Peyer's patch (tissue), 4 donors: Measurements from ENCODE around the gene FAM20C. TPM values are rescaled to one million over a fixed set of nuclear protein-coding genes. Genes with fewer than 3 reads are reported as not detected.
"Not testable (repeated sequence)": the region's sequence is repeated elsewhere in the genome, so short reads cannot be mapped to it uniquely, and the experiment has no call there.

ENCODE experiments used
- DNase-seq, 3 donors: peaks; one replicate each; pipeline ENCODE4 v3.0.0-alpha.2; 2017 to 2019
- H3K27ac ChIP-seq, 4 donors: fragments of 200-600 bp; sonication (generic); one replicate each; pipeline ENCODE4 v1.5.1; 2016 to 2019
- H3K27me3 ChIP-seq, 2 donors: fragments of 200-600 bp; sonication (generic); one replicate each; pipeline ENCODE4 v1.5.1; 2019
- H3K36me3 ChIP-seq, 3 donors: fragments of 200-600 bp; sonication (generic); one replicate each; pipeline ENCODE4 v1.5.1; 2016 to 2019
- H3K4me1 ChIP-seq, 4 donors: fragments of 200-600 bp; sonication (generic); one replicate each; pipeline ENCODE4 v1.5.1; 2016 to 2019
- H3K4me3 ChIP-seq, 4 donors: fragments of 200-600 bp; sonication (generic); 1 replicate in 3 of 4; 2 replicates in 1 of 4; pipeline ENCODE4 v1.5.1; 2016 to 2019; ENCODE audit warnings: mild to moderate bottlenecking in 1 of 4
- H3K9me3 ChIP-seq, 4 donors: fragments of 200-600 bp; sonication (generic); one replicate each; pipeline ENCODE4 v1.5.1; 2016 to 2019; ENCODE audit warnings: mild to moderate bottlenecking in 1 of 4
- CTCF ChIP-seq, 6 experiments: fragments of 450-650 bp in 4 of 6; fragments of 200-600 bp in 2 of 6; sonication (generic) in 1 of 6; IDR thresholded peaks; one replicate each; pipeline ENCODE4 v1.5.1; 2017 to 2019; ENCODE audit warnings: antibody characterized with exemption in 6 of 6, mild to moderate bottlenecking in 3 of 6, moderate library complexity in 1 of 6
- POLR2A ChIP-seq, 2 donors: fragments of 450-650 bp; IDR thresholded peaks; one replicate each; pipeline ENCODE4 v1.5.1; 2017; ENCODE audit warnings: antibody characterized with exemption in 2 of 2, mild to moderate bottlenecking in 2 of 2, moderate library complexity in 2 of 2
- total RNA-seq, 4 donors: library from RNA; depleted of rRNA; stranded (reverse); fragments of >200 nt; gene quantifications; one replicate each; pipeline ENCODE4 v1.1.0, GENCODE V29; 2016

FAM20C gene
- total RNA-seq, 4 donors from 2014 or later, result 46.4 to 66.0 (median 53.8) TPM

DNA sequence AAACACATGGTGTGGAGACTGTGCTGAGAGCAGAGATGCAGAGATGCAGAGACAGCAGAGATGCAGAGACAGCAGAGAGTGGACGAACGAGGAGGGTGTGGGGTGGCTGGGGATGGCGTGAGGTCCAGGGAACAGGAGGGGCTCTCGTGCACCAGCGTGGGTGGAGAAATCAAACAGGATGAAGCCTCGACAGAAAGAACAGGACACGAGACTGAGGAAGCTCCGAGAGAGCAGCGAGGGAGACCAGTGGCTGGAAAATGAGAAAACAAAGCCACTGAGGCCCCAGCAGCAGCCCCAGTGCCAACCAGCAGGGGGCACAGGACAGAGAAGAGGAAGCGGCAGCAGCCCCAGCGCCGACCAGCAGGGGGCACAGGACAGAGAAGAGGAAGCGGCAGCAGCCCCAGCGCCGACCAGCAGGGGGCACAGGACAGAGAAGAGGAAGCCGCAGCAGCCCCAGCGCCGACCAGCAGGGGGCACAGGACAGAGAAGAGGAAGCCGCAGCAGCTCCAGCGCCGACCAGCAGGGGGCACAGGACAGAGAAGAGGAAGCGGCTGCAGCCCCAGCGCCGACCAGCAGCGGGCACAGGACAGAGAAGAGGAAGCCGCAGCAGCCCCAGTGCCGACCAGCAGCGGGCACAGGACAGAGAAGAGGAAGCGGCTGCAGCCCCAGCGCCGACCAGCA is 70.4 kb downstream of the FAM20C start:
- DNase-seq, result peak in 1 of 3 donors; percentile 21
- H3K27ac ChIP-seq, H3K4me3 ChIP-seq, H3K4me1 ChIP-seq, H3K27me3 ChIP-seq: not testable (repeated sequence)
- TF ChIP-seq CTCF (IDR thresholded peaks at IDR 0.05), result peak in 2 of 6 experiments; percentile 22 to 50
- H3K36me3 ChIP-seq, result peaks cover 0 to 30% (median 6%) of the 10 kb centered on the region in 3 donors
- peaks cover 0 to 15% (median 4%) of the 10 kb centered on the region in 4 donors for H3K9me3 ChIP-seq

DNA sequence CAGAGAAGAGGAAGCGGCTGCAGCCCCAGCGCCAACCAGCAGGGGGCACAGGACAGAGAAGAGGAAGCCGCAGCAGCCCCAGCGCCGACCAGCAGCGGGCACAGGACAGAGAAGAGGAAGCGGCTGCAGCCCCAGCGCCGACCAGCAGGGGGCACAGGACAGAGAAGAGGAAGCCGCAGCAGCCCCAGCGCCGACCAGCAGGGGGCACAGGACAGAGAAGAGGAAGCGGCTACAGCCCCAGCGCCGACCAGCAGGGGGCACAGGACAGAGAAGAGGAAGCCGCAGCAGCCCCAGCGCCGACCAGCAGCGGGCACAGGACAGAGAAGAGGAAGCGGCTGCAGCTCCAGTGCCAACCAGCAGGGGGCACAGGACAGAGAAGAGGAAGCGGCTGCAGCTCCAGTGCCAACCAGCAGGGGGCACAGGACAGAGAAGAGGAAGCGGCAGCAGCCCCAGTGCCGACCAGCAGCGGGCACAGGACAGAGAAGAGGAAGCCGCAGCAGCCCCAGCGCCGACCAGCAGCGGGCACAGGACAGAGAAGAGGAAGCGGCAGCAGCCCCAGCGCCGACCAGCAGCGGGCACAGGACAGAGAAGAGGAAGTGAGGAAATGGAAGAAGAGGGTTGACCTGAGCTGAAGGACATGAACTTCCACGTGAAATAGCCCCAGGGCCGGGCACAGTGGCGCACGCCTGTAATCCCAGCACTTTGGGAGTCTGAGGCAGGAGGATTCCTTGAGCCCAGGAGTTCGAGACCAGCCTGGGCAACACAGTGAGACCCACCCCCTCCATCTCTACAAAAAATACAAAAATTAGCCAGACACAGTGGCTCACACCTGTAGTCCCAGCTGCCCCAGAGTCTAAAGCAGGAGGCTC is 71.3 kb downstream of the FAM20C start:
- Histone ChIP-seq H3K9me3 (peaks cover 0 to 15% (median 4%) of the 10 kb centered on the region in 4 donors), H3K36me3 (peaks cover 0 to 26% (median 6%) of the 10 kb centered on the region in 3 donors)
- H3K27me3 ChIP-seq, H3K27ac ChIP-seq, H3K4me1 ChIP-seq, H3K4me3 ChIP-seq: not testable (repeated sequence)
- peak in 1 of 3 donors; percentile 48 for DNase-seq
- peak in 3 of 6 experiments; percentile 27 to 59 (median 39) for TF ChIP-seq CTCF (IDR thresholded peaks at IDR 0.05)

GRCh38 chr7:264541-265191 is 72.3 kb downstream of the FAM20C start:
- DNase-seq, result peak in 1 of 3 donors; percentile 57
- Histone ChIP-seq H3K4me1 (peaks cover 0 to 6% (median 0%) of the 10 kb centered on the region in 4 donors), H3K36me3 (peaks cover 0 to 18% (median 6%) of the 10 kb centered on the region in 3 donors), H3K4me3 (no peak overlapping the region), H3K27ac (peak overlapping the region in 2 of 4 donors; percentile 16 to 22), H3K27me3 (no peaks in the 10 kb centered on the region), H3K9me3 (peaks cover 0 to 15% (median 4%) of the 10 kb centered on the region in 4 donors)
- TF ChIP-seq POLR2A (IDR thresholded peaks at IDR 0.05), result no peak
- TF ChIP-seq CTCF (IDR thresholded peaks at IDR 0.05), result no peak

DNA sequence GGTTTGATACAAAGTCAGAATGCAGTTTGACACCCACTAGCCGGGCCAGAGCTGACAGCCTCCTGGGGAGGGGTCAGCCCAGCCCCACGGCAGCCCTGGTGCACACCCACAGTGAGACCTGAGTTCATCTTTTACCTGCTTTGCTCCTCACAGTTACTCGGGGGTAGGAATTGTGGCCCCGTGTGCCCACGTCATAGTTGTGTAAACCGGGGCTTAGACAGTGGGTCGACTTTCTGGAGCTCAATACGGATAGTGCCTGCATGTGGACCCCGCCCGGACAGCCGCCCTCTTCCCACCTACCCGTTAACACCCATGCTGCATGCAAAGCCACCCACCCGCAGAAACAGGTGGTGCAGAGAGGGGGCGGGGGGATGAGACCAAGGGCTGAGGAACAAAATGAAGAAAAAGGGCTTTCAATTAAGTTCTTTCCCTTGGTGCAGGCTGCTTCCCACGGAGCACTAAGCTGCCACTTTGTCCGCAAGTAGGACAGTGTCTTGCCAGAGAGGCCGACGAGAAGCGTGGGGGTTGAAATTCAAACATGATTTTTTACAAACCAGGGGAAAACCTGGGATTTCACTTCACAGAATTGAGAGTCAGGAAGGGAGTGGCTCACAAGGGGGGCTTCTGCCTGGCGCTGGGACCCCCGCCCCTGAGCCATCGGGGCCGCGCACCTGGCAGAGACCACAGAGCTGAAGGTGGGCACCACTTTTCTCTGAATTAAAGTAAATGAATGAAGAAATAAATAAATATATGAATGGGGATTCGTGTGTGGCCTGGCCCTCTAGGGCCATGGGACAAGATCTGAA is 73.0 kb downstream of the FAM20C start:
- no peak overlapping the region for H3K4me3 ChIP-seq
- no peak for TF ChIP-seq POLR2A (IDR thresholded peaks at IDR 0.05)
- no peak for TF ChIP-seq CTCF (IDR thresholded peaks at IDR 0.05)
- H3K27me3 ChIP-seq, result no peaks in the 10 kb centered on the region
- no peak for DNase-seq
- H3K27ac ChIP-seq, result no peak overlapping the region
- H3K36me3 ChIP-seq, result peaks cover 0 to 11% (median under 1%) of the 10 kb centered on the region in 3 donors
- peaks cover 0 to 15% (median 4%) of the 10 kb centered on the region in 4 donors for H3K9me3 ChIP-seq
- peaks cover 0 to 6% (median 0%) of the 10 kb centered on the region in 4 donors for H3K4me1 ChIP-seq
